Measurements from ENCODE around the gene RUVBL2. TPM values are rescaled to one million over a fixed set of nuclear protein-coding genes. Genes with fewer than 3 reads are reported as not detected.
A peak's percentile ranks its signal among the peaks of the same experiment; 100 is the strongest.

The RUVBL2 gene
- total and polyA plus RNA-seq, 2 donors (not counting 3 experiments of a cell fraction or from before 2014, with no cell fraction given), result 115 to 185 TPM

GRCh38 chr19:48958006-48958405 is 35.7 kb upstream of the RUVBL2 start:
- Histone ChIP-seq H3K4me2 (ENCODE audit: insufficient read depth, low read length) (no peak overlapping the region), H3K27ac (ENCODE audit: insufficient read depth, low read depth, low read length) (no peak overlapping the region), H3K9me1 (replicated peaks; ENCODE audit: control insufficient read depth, extremely low read depth, insufficient read depth, low read length) (no peaks in the 10 kb centered on the region), H3K27me3 (ENCODE audit: control insufficient read depth in 2 of 2, insufficient read depth in 2 of 2, low read length in 2 of 2) (no peaks in the 10 kb centered on the region), H3K4me3 (replicated peaks in 1 of 3; ENCODE audit: insufficient read depth in 1 of 3, low read depth in 1 of 3, low read length in 3 of 3) (no peak overlapping the region), H3K79me2 (ENCODE audit: control insufficient read depth, insufficient read depth, low read length) (peaks cover 24% of the 10 kb centered on the region), H3K9me3 (replicated peaks; ENCODE audit: control insufficient read depth, insufficient read depth, low read length) (no peaks in the 10 kb centered on the region), H4K20me1 (replicated peaks; ENCODE audit: control insufficient read depth, extremely low read depth, insufficient read depth, low read length) (no peaks in the 10 kb centered on the region), H3K36me3 (ENCODE audit: control insufficient read depth in 2 of 2, extremely low read depth in 1 of 2, insufficient read depth in 2 of 2, low read length in 2 of 2) (peaks cover 0 to 3% of the 10 kb centered on the region in 2 experiments), H2AFZ (ENCODE audit: low read depth, low read length) (no peak overlapping the region), H3K4me1 (ENCODE audit: control insufficient read depth, extremely low read depth, insufficient read depth, low read length) (peaks cover 21% of the 10 kb centered on the region), H3K9ac (replicated peaks; ENCODE audit: extremely low read depth, insufficient read depth, low read length) (no peak overlapping the region)
- CTCF ChIA-PET, result no interaction called here
- TF ChIP-seq CTCF (IDR thresholded peaks at IDR 0.05; ENCODE audit: extremely low read depth in 1 of 2, insufficient read depth in 1 of 2, low read depth in 1 of 2, low read length in 2 of 2) (no peak), POLR2A (IDR thresholded peaks at IDR 0.05; ENCODE audit: low read depth, low read length) (peak; percentile 61)
- BruUV-seq (replicated peaks), result no TSS peak
- DNase-seq (ENCODE audit: low read depth, low spot score), result no peak
- POLR2A ChIA-PET, result no interaction called here
- dilution Hi-C loops (cut with MboI; ENCODE audit: extremely low pct_ligation_motif_present, low sequenced_read_pairs), result no loop called here
- intact Hi-C loops (cut with micrococcal nuclease), result no loop called here
- no peak for FAIRE-seq

- Histone ChIP-seq H2AFZ (ENCODE audit: low read depth, low read length) (no peak overlapping the region), H3K36me3 (ENCODE audit: control insufficient read depth in 2 of 2, extremely low read depth in 1 of 2, insufficient read depth in 2 of 2, low read length in 2 of 2) (peaks cover 0 to 3% of the 10 kb centered on the region in 2 experiments), H3K4me2 (ENCODE audit: insufficient read depth, low read length) (no peak overlapping the region), H3K9ac (replicated peaks; ENCODE audit: extremely low read depth, insufficient read depth, low read length) (no peak overlapping the region), H3K27me3 (ENCODE audit: control insufficient read depth in 2 of 2, insufficient read depth in 2 of 2, low read length in 2 of 2) (no peaks in the 10 kb centered on the region), H3K4me3 (replicated peaks in 1 of 3; ENCODE audit: insufficient read depth in 1 of 3, low read depth in 1 of 3, low read length in 3 of 3) (no peak overlapping the region), H3K4me1 (ENCODE audit: control insufficient read depth, extremely low read depth, insufficient read depth, low read length) (peaks cover 34% of the 10 kb centered on the region), H3K9me1 (replicated peaks; ENCODE audit: control insufficient read depth, extremely low read depth, insufficient read depth, low read length) (no peaks in the 10 kb centered on the region), H3K27ac (ENCODE audit: insufficient read depth, low read depth, low read length) (no peak overlapping the region), H3K79me2 (ENCODE audit: control insufficient read depth, insufficient read depth, low read length) (peaks cover 24% of the 10 kb centered on the region), H4K20me1 (replicated peaks; ENCODE audit: control insufficient read depth, extremely low read depth, insufficient read depth, low read length) (no peaks in the 10 kb centered on the region), H3K9me3 (replicated peaks; ENCODE audit: control insufficient read depth, insufficient read depth, low read length) (no peaks in the 10 kb centered on the region)
- POLR2A ChIA-PET, result interaction anchor here (0.7 kb wide), 2 partner anchors 11 to 16 kb away, joined by 3 read pairs; no protein-coding TSS in a partner anchor
- DNase-seq (ENCODE audit: low read depth, low spot score) (no peak), FAIRE-seq (no peak)
- intact Hi-C loops (cut with micrococcal nuclease), result no loop called here
- no peak for TF ChIP-seq MAX (IDR thresholded peaks at IDR 0.05; ENCODE audit: insufficient read depth, insufficient read length)
- peak; percentile 32 for TF ChIP-seq POLR2A (IDR thresholded peaks at IDR 0.05; ENCODE audit: low read depth, low read length)
- TF ChIP-seq POLR2AphosphoS5 (IDR thresholded peaks at IDR 0.05; ENCODE audit: insufficient read depth, low read depth, low read length), result peak; percentile 8
- TF ChIP-seq JUN (IDR thresholded peaks at IDR 0.05; ENCODE audit: borderline replicate concordance, insufficient read depth, insufficient read length, low read depth), result no peak
- no TSS peak for BruUV-seq (replicated peaks)
- dilution Hi-C loops (cut with MboI; ENCODE audit: extremely low pct_ligation_motif_present, low sequenced_read_pairs), result no loop called here
- CTCF ChIA-PET, result interaction anchor here (0.6 to 1.4 kb wide), 3 partner anchors 11 to 60 kb away, joined by 3 to 6 read pairs (median 4); no protein-coding TSS in a partner anchor
Observed at GRCh38 chr19:48959341-48960239, 34.1 kb upstream of the RUVBL2 start.
